ENCODE data around the gene GRIN2C.

The GRIN2C gene

GRCh38 chr17:74819801-74820436 is 39.8 kb downstream of the GRIN2C start:
- Histone ChIP-seq H3K4ac (ENCODE audit: low read length) (no peak overlapping the region), H3K4me3 (ENCODE audit: low read length in 2 of 2) (no peak overlapping the region), H3K9me3 (replicated peaks in 1 of 2; ENCODE audit: control insufficient read depth in 2 of 2, insufficient read depth in 1 of 2, low read depth in 1 of 2, low read length in 2 of 2) (peaks cover 0 to 4% of the 10 kb centered on the region in 2 donors), H3K23ac (ENCODE audit: low read depth, low read length, poor library complexity) (peak overlapping the region; percentile 45), H3K4me1 (ENCODE audit: control insufficient read depth in 2 of 2, insufficient read depth in 1 of 2, low read depth in 1 of 2, low read length in 2 of 2) (peaks cover 0 to 9% of the 10 kb centered on the region in 2 donors), H3K18ac (ENCODE audit: low read length) (no peak overlapping the region), H2BK5ac (ENCODE audit: low read length) (no peak overlapping the region), H2BK120ac (ENCODE audit: low read depth, low read length) (no peak overlapping the region), H2BK12ac (ENCODE audit: low read length) (no peak overlapping the region), H2BK15ac (ENCODE audit: low read length) (no peak overlapping the region), H2AFZ (ENCODE audit: low read length) (no peak overlapping the region), H4K8ac (ENCODE audit: low read depth, low read length) (no peak overlapping the region), H3K36me3 (replicated peaks in 1 of 2; ENCODE audit: control insufficient read depth in 2 of 2, insufficient read depth in 2 of 2, low read length in 2 of 2) (peaks cover 11 to 13% of the 10 kb centered on the region in 2 donors), H2AK5ac (ENCODE audit: low read depth, low read length) (no peak overlapping the region), H3K79me1 (ENCODE audit: low read depth, low read length) (peaks cover 1% of the 10 kb centered on the region), H3K14ac (ENCODE audit: low read length) (no peak overlapping the region), H3K4me2 (ENCODE audit: insufficient read depth, low read length, poor library complexity, severe bottlenecking) (no peak overlapping the region), H4K91ac (ENCODE audit: low read depth, low read length, poor library complexity) (no peak overlapping the region), H3K27ac (replicated peaks; ENCODE audit: low read length) (no peak overlapping the region), H3K27me3 (ENCODE audit: control insufficient read depth in 3 of 3, insufficient read depth in 3 of 3, low read depth in 1 of 3, low read length in 3 of 3) (no peaks in the 10 kb centered on the region), H3K9ac (ENCODE audit: low read depth, low read length, poor library complexity) (no peak overlapping the region)
- no peak for DNase-seq (ENCODE audit: low spot score)
- WGBS, 2 donors (ENCODE audit: extremely low coverage in 2 of 2, insufficient read length in 2 of 2, insufficient replicate concordance in 1 of 2) = no CpG with 5 or more reads among the region's 16 CpGs

- Histone ChIP-seq H3K4ac (ENCODE audit: low read length) (no peak overlapping the region), H3K36me3 (replicated peaks in 1 of 2; ENCODE audit: control insufficient read depth in 2 of 2, insufficient read depth in 2 of 2, low read length in 2 of 2) (peaks cover 11 to 15% of the 10 kb centered on the region in 2 donors), H2BK15ac (ENCODE audit: low read length) (no peak overlapping the region), H3K4me1 (ENCODE audit: control insufficient read depth in 2 of 2, insufficient read depth in 1 of 2, low read depth in 1 of 2, low read length in 2 of 2) (peaks cover 0 to 9% of the 10 kb centered on the region in 2 donors), H2AK5ac (ENCODE audit: low read depth, low read length) (no peak overlapping the region), H2BK120ac (ENCODE audit: low read depth, low read length) (no peak overlapping the region), H3K18ac (ENCODE audit: low read length) (no peak overlapping the region), H3K9me3 (replicated peaks in 1 of 2; ENCODE audit: control insufficient read depth in 2 of 2, insufficient read depth in 1 of 2, low read depth in 1 of 2, low read length in 2 of 2) (peaks cover 0 to 4% of the 10 kb centered on the region in 2 donors), H3K27me3 (ENCODE audit: control insufficient read depth in 3 of 3, insufficient read depth in 3 of 3, low read depth in 1 of 3, low read length in 3 of 3) (no peaks in the 10 kb centered on the region), H4K91ac (ENCODE audit: low read depth, low read length, poor library complexity) (no peak overlapping the region), H4K8ac (ENCODE audit: low read depth, low read length) (no peak overlapping the region), H3K4me2 (ENCODE audit: insufficient read depth, low read length, poor library complexity, severe bottlenecking) (no peak overlapping the region), H3K14ac (ENCODE audit: low read length) (no peak overlapping the region), H3K4me3 (ENCODE audit: low read length in 2 of 2) (no peak overlapping the region), H3K79me1 (ENCODE audit: low read depth, low read length) (no peaks in the 10 kb centered on the region), H3K27ac (replicated peaks; ENCODE audit: low read length) (no peak overlapping the region), H3K9ac (ENCODE audit: low read depth, low read length, poor library complexity) (no peak overlapping the region), H2BK5ac (ENCODE audit: low read length) (peak overlapping the region; percentile 28), H2BK12ac (ENCODE audit: low read length) (no peak overlapping the region), H3K23ac (ENCODE audit: low read depth, low read length, poor library complexity) (no peak overlapping the region), H2AFZ (ENCODE audit: low read length) (no peak overlapping the region)
- no CpG with 5 or more reads among the region's 16 CpGs for WGBS, 2 donors (ENCODE audit: extremely low coverage in 2 of 2, insufficient read length in 2 of 2, insufficient replicate concordance in 1 of 2)
- no peak for DNase-seq (ENCODE audit: low spot score)
Measured at GRCh38 chr17:74818291-74818938, 41.3 kb downstream of the GRIN2C start.

- no peak overlapping the region for H2AFZ ChIP-seq (ENCODE audit: low read length)
- H2BK15ac ChIP-seq (ENCODE audit: low read length) = no peak overlapping the region
- H2BK12ac ChIP-seq (ENCODE audit: low read length) = no peak overlapping the region
- H3K27ac ChIP-seq (replicated peaks; ENCODE audit: low read length) = no peak overlapping the region
- no peak overlapping the region for H3K23ac ChIP-seq (ENCODE audit: low read depth, low read length, poor library complexity)
- H3K18ac ChIP-seq (ENCODE audit: low read length) = no peak overlapping the region
- no peak overlapping the region for H3K4me2 ChIP-seq (ENCODE audit: insufficient read depth, low read length, poor library complexity, severe bottlenecking)
- H3K14ac ChIP-seq (ENCODE audit: low read length) = no peak overlapping the region
- no peak overlapping the region for H2BK120ac ChIP-seq (ENCODE audit: low read depth, low read length)
- no peak overlapping the region for H2BK5ac ChIP-seq (ENCODE audit: low read length)
- H3K9ac ChIP-seq (ENCODE audit: low read depth, low read length, poor library complexity) = no peak overlapping the region
- no peaks in the 10 kb centered on the region for H3K27me3 ChIP-seq (ENCODE audit: control insufficient read depth in 3 of 3, insufficient read depth in 3 of 3, low read depth in 1 of 3, low read length in 3 of 3)
- peak overlapping the region in 1 of 2 donors; percentile 6 for H3K4me3 ChIP-seq (ENCODE audit: low read length in 2 of 2)
- no peaks in the 10 kb centered on the region for H3K79me1 ChIP-seq (ENCODE audit: low read depth, low read length)
- WGBS, 2 donors (ENCODE audit: extremely low coverage in 2 of 2, insufficient read length in 2 of 2, insufficient replicate concordance in 1 of 2) = no CpG with 5 or more reads among the region's 18 CpGs
- H2AK5ac ChIP-seq (ENCODE audit: low read depth, low read length) = no peak overlapping the region
- peaks cover 11 to 15% of the 10 kb centered on the region in 2 donors for H3K36me3 ChIP-seq (replicated peaks in 1 of 2; ENCODE audit: control insufficient read depth in 2 of 2, insufficient read depth in 2 of 2, low read length in 2 of 2)
- no peak overlapping the region for H4K8ac ChIP-seq (ENCODE audit: low read depth, low read length)
- H3K9me3 ChIP-seq (replicated peaks in 1 of 2; ENCODE audit: control insufficient read depth in 2 of 2, insufficient read depth in 1 of 2, low read depth in 1 of 2, low read length in 2 of 2) = peaks cover 0 to 4% of the 10 kb centered on the region in 2 donors
- no peak overlapping the region for H4K91ac ChIP-seq (ENCODE audit: low read depth, low read length, poor library complexity)
- no peak overlapping the region for H3K4ac ChIP-seq (ENCODE audit: low read length)
- H3K4me1 ChIP-seq (ENCODE audit: control insufficient read depth in 2 of 2, insufficient read depth in 1 of 2, low read depth in 1 of 2, low read length in 2 of 2) = peaks cover 0 to 18% of the 10 kb centered on the region in 2 donors
- DNase-seq (ENCODE audit: low spot score) = no peak
Measured at GRCh38 chr17:74816905-74817620, 42.6 kb downstream of the GRIN2C start.

Data from neuronal stem cell (in vitro differentiated cells).